Nephron (organoid): ENCODE data around the gene GNAZ.

Experiments used
- H3K27ac Mint-ChIP-seq, 3 experiments: 2 replicates each; pipeline ENCODE4 v1.8.0; 2020; ENCODE audit warnings: mixed read lengths in 3 of 3, mild to moderate bottlenecking in 2 of 3, moderate library complexity in 1 of 3
- H3K27me3 Mint-ChIP-seq: 2 replicates; pipeline ENCODE4 v1.8.0; 2021; ENCODE audit warnings: low read depth, mild to moderate bottlenecking, moderate library complexity, mixed read lengths
- H3K36me3 Mint-ChIP-seq: 2 replicates; pipeline ENCODE4 v1.8.0; 2020; ENCODE audit warnings: low read depth, mixed read lengths
- H3K4me1 Mint-ChIP-seq: 2 replicates; pipeline ENCODE4 v1.8.0; 2020; ENCODE audit warnings: mixed read lengths
- H3K4me3 Mint-ChIP-seq, 3 experiments: 2 replicates each; pipeline ENCODE4 v1.8.0; 2020; ENCODE audit warnings: mild to moderate bottlenecking in 3 of 3, mixed read lengths in 3 of 3, moderate library complexity in 2 of 3
- H3K9me3 Mint-ChIP-seq: 2 replicates; pipeline ENCODE4 v1.8.0; 2020; ENCODE audit warnings: mixed read lengths
- CTCF ChIP-seq, 3 experiments: fragments of 200-600 bp; sonication (generic); IDR thresholded peaks; one replicate each; pipeline ENCODE4 v1.5.0; 2021; ENCODE audit warnings: antibody characterized with exemption in 3 of 3; ENCODE audit not compliant: unreplicated experiment in 3 of 3

GNAZ gene

GRCh38 chr22:23029521-23030228, 40.6 kb upstream of the GNAZ start:
- H3K36me3 Mint-ChIP-seq, result no peaks in the 10 kb centered on the region
- H3K4me1 Mint-ChIP-seq, result no peaks in the 10 kb centered on the region
- TF ChIP-seq CTCF (IDR thresholded peaks at IDR 0.05; ENCODE audit: unreplicated experiment in 3 of 3), result no peak
- no peak overlapping the region for H3K27ac Mint-ChIP-seq
- no peak overlapping the region for H3K4me3 Mint-ChIP-seq
- peaks cover 6% of the 10 kb centered on the region for H3K27me3 Mint-ChIP-seq
- H3K9me3 Mint-ChIP-seq, result no peaks in the 10 kb centered on the region

- Mint-ChIP-seq H3K27me3 (peaks cover 6% of the 10 kb centered on the region), H3K9me3 (no peaks in the 10 kb centered on the region), H3K27ac (no peak overlapping the region), H3K4me1 (no peaks in the 10 kb centered on the region), H3K4me3 (no peak overlapping the region), H3K36me3 (no peaks in the 10 kb centered on the region)
- no peak for TF ChIP-seq CTCF (IDR thresholded peaks at IDR 0.05; ENCODE audit: unreplicated experiment in 3 of 3)
These were observed 38.9 kb upstream of the GNAZ start for GRCh38 chr22:23031381-23031780.

GRCh38 chr22:23031786-23032185, 38.5 kb upstream of the GNAZ start:
- no peak overlapping the region for H3K4me3 Mint-ChIP-seq

GRCh38 chr22:23032658-23033057, 37.7 kb upstream of the GNAZ start:
- Mint-ChIP-seq H3K36me3 (no peaks in the 10 kb centered on the region), H3K9me3 (no peaks in the 10 kb centered on the region), H3K4me1 (no peaks in the 10 kb centered on the region), H3K27ac (no peak overlapping the region), H3K27me3 (peaks cover 6% of the 10 kb centered on the region), H3K4me3 (no peak overlapping the region)
- no peak for TF ChIP-seq CTCF (IDR thresholded peaks at IDR 0.05; ENCODE audit: unreplicated experiment in 3 of 3)

More at GRCh38 chr22:23031786-23032185, 38.5 kb upstream of the GNAZ start:
- no peak overlapping the region for H3K27ac Mint-ChIP-seq
- no peaks in the 10 kb centered on the region for H3K4me1 Mint-ChIP-seq
- TF ChIP-seq CTCF (IDR thresholded peaks at IDR 0.05; ENCODE audit: unreplicated experiment in 3 of 3), result no peak
- H3K27me3 Mint-ChIP-seq, result peaks cover 6% of the 10 kb centered on the region
- no peaks in the 10 kb centered on the region for H3K36me3 Mint-ChIP-seq
- no peaks in the 10 kb centered on the region for H3K9me3 Mint-ChIP-seq

GRCh38 chr22:23033116-23033905, 37.0 kb upstream of the GNAZ start:
- H3K4me3 Mint-ChIP-seq, result no peak overlapping the region
- no peak overlapping the region for H3K27ac Mint-ChIP-seq
- H3K4me1 Mint-ChIP-seq, result no peaks in the 10 kb centered on the region
- no peaks in the 10 kb centered on the region for H3K36me3 Mint-ChIP-seq
- H3K9me3 Mint-ChIP-seq, result no peaks in the 10 kb centered on the region
- no peak for TF ChIP-seq CTCF (IDR thresholded peaks at IDR 0.05; ENCODE audit: unreplicated experiment in 3 of 3)
- H3K27me3 Mint-ChIP-seq, result peaks cover 9% of the 10 kb centered on the region
